H1 (cell line): ENCODE data around the gene CLEC18B. TPM values are rescaled to one million over a fixed set of nuclear protein-coding genes. Genes with fewer than 3 reads are reported as not detected.
"Not testable (repeated sequence)": the region's sequence is repeated elsewhere in the genome, so short reads cannot be mapped to it uniquely, and the experiment has no call there.

Source experiments
- CTCF ChIA-PET: fragments of 300-600 bp; sonication (Branson Sonifier 250); formaldehyde crosslinking; loops from one replicate; lab custom pipeline; 2021; ENCODE audit not compliant: partially characterized antibody; lab: Charles Lee
- POLR2A ChIA-PET: fragments of 300-600 bp; sonication (Branson Sonifier 250); formaldehyde crosslinking; loops from one replicate; lab custom pipeline; 2021; ENCODE audit warnings: inconsistent platforms; ENCODE audit not compliant: partially characterized antibody; lab: Charles Lee
- DNase-seq, 2 experiments: peaks; one replicate each; pipeline versions ENCODE4 v3.0.0 to v3.0.0-alpha.2; 2010 to 2022; ENCODE audit warnings: low spot score in 2 of 2, low read depth in 1 of 2, mixed read lengths in 1 of 2
- FAIRE-seq: peaks from 2 replicates; lab custom pipeline; 2011; peaks lifted over from hg19 to GRCh38; lab: Jason Lieb, UNC
- H2AFZ ChIP-seq: 2 replicates; pipeline ENCODE4 v1.8.1; 2012; ENCODE audit warnings: low read length, inconsistent platforms
- H2AK5ac ChIP-seq: 2 replicates; pipeline ENCODE4 v1.6.1; 2013; ENCODE audit warnings: low read depth, low read length
- H2BK120ac ChIP-seq: replicated peaks from 2 replicates; pipeline ENCODE3; 2013; ENCODE audit warnings: low read depth, low read length, inconsistent platforms
- H2BK12ac ChIP-seq: 2 replicates; pipeline ENCODE4 v1.6.1; 2013; ENCODE audit warnings: low read depth, low read length
- H2BK15ac ChIP-seq: 2 replicates; pipeline ENCODE4 v1.6.1; 2013; ENCODE audit warnings: low read length
- H2BK20ac ChIP-seq: 2 replicates; pipeline ENCODE4 v1.6.1; 2013; ENCODE audit warnings: low read length
- H2BK5ac ChIP-seq: 2 replicates; pipeline ENCODE4 v1.6.1; 2013; ENCODE audit warnings: low read depth, low read length
- H3K14ac ChIP-seq: 2 replicates; pipeline ENCODE4 v1.6.1; 2013; ENCODE audit warnings: inconsistent platforms; ENCODE audit not compliant: insufficient read length
- H3K18ac ChIP-seq: 2 replicates; pipeline ENCODE4 v1.6.1; 2013; ENCODE audit warnings: low read length; ENCODE audit errors: extremely low read depth
- H3K23ac ChIP-seq: 2 replicates; pipeline ENCODE4 v1.6.1; 2013; ENCODE audit warnings: inconsistent platforms; ENCODE audit not compliant: insufficient read length
- H3K23me2 ChIP-seq: 2 replicates; pipeline ENCODE4 v1.6.1; 2013; ENCODE audit warnings: low read depth, low read length
- H3K27ac ChIP-seq: 2 replicates; pipeline ENCODE4 v1.6.1; 2011; ENCODE audit warnings: low read depth, low read length, inconsistent platforms
- H3K27me3 ChIP-seq, 4 experiments: replicated peaks in 1 of 4; 1 replicate in 1 of 4; 2 replicates in 3 of 4; pipeline versions ENCODE4 v1.6.1 to v1.8.1; 2011 to 2013; ENCODE audit warnings: low read length in 3 of 4, mild to moderate bottlenecking in 3 of 4, inconsistent platforms in 2 of 4, mixed read lengths in 2 of 4, moderate library complexity in 1 of 4; ENCODE audit not compliant: control insufficient read depth in 3 of 4, insufficient read depth in 3 of 4; ENCODE audit errors: extremely low read depth in 1 of 4
- H3K36me3 ChIP-seq, 4 experiments: 2 replicates each; pipeline versions ENCODE4 v1.6.1 to v1.8.1; 2011 to 2013; ENCODE audit warnings: mild to moderate bottlenecking in 4 of 4, low read length in 3 of 4, moderate library complexity in 2 of 4, control low read depth in 1 of 4, inconsistent platforms in 1 of 4; ENCODE audit not compliant: insufficient read depth in 4 of 4, control insufficient read depth in 2 of 4
- H3K4ac ChIP-seq: replicated peaks from 2 replicates; pipeline ENCODE3; 2013; ENCODE audit warnings: low read length, low read depth, mixed read lengths, inconsistent platforms; ENCODE audit not compliant: insufficient read length
- H3K4me1 ChIP-seq, 4 experiments: replicated peaks in 1 of 4; 1 replicate in 1 of 4; 2 replicates in 3 of 4; pipeline versions ENCODE4 v1.6.1 to v1.8.1; 2011 to 2013; ENCODE audit warnings: low read length in 3 of 4, inconsistent platforms in 2 of 4, mixed read lengths in 1 of 4; ENCODE audit not compliant: insufficient read depth in 4 of 4, control insufficient read depth in 3 of 4
- H3K4me2 ChIP-seq, 2 experiments: 2 replicates each; pipeline versions ENCODE4 v1.6.1 to v1.8.1; 2011 to 2013; ENCODE audit warnings: low read depth in 2 of 2, low read length in 2 of 2, control low read depth in 1 of 2, inconsistent platforms in 1 of 2, mild to moderate bottlenecking in 1 of 2; ENCODE audit not compliant: insufficient read depth in 1 of 2
- H3K4me3 ChIP-seq, 4 experiments: fragments of 200-600, 300-600 bp in 1 of 4; sonication (generic), shearing (Covaris generic), sonication (Bioruptor Twin) in 1 of 4; 2 replicates each; pipeline versions ENCODE4 v1.5.1 to v1.8.1; 2011 to 2016; ENCODE audit warnings: low read length in 4 of 4, low read depth in 3 of 4, control low read depth in 2 of 4, inconsistent platforms in 2 of 4, mild to moderate bottlenecking in 2 of 4, mixed read lengths in 1 of 4, moderate library complexity in 1 of 4; ENCODE audit not compliant: insufficient read depth in 2 of 4; ENCODE audit errors: extremely low read depth in 1 of 4
- H3K56ac ChIP-seq: replicated peaks from 2 replicates; pipeline ENCODE3; 2013; ENCODE audit warnings: low read depth, mild to moderate bottlenecking, mixed read lengths, low read length, inconsistent platforms; ENCODE audit not compliant: insufficient read length
- H3K79me1 ChIP-seq: 2 replicates; pipeline ENCODE4 v1.6.1; 2013; ENCODE audit warnings: low read depth, low read length, control low read depth
- H3K79me2 ChIP-seq, 2 experiments: 2 replicates each; pipeline versions ENCODE4 v1.6.1 to v1.8.1; 2012 to 2013; ENCODE audit warnings: low read length in 2 of 2, mild to moderate bottlenecking in 2 of 2, inconsistent platforms in 1 of 2; ENCODE audit not compliant: insufficient read depth in 2 of 2, control insufficient read depth in 1 of 2
- H3K9ac ChIP-seq, 4 experiments: replicated peaks in 1 of 4; 1 replicate in 1 of 4; 2 replicates in 3 of 4; pipeline versions ENCODE4 v1.6.1 to v1.8.1; 2011 to 2013; ENCODE audit warnings: low read depth in 3 of 4, low read length in 3 of 4, control low read depth in 2 of 4, mild to moderate bottlenecking in 2 of 4, moderate library complexity in 2 of 4, inconsistent platforms in 1 of 4; ENCODE audit errors: extremely low read depth in 1 of 4
- H3K9me3 ChIP-seq, 2 experiments: 2 replicates each; pipeline versions ENCODE4 v1.6.1 to v1.8.1; 2012 to 2013; ENCODE audit warnings: mild to moderate bottlenecking in 2 of 2, moderate library complexity in 2 of 2, control low read depth in 1 of 2, inconsistent platforms in 1 of 2, low read depth in 1 of 2, low read length in 1 of 2, mixed read lengths in 1 of 2; ENCODE audit not compliant: insufficient read depth in 2 of 2
- H4K20me1 ChIP-seq, 2 experiments: replicated peaks in 1 of 2; 2 replicates each; pipeline versions ENCODE3 to v1.8.1; 2011 to 2013; ENCODE audit warnings: inconsistent platforms in 2 of 2, low read length in 2 of 2, mild to moderate bottlenecking in 1 of 2; ENCODE audit not compliant: insufficient read depth in 2 of 2, control insufficient read depth in 1 of 2
- H4K5ac ChIP-seq: 2 replicates; pipeline ENCODE4 v1.6.1; 2013; ENCODE audit warnings: low read length, low read depth, mixed read lengths, inconsistent platforms; ENCODE audit not compliant: insufficient read length
- H4K8ac ChIP-seq: 2 replicates; pipeline ENCODE4 v1.8.0; 2013; ENCODE audit warnings: mild to moderate bottlenecking, moderate library complexity, low read length, inconsistent platforms; ENCODE audit not compliant: insufficient read depth; ENCODE audit errors: extremely low read depth
- H4K91ac ChIP-seq: replicated peaks from 2 replicates; pipeline ENCODE3; 2013; ENCODE audit warnings: low read length, mixed read lengths, inconsistent platforms; ENCODE audit not compliant: insufficient read length
- WGBS, 2 experiments: shearing (Covaris generic) in 1 of 2; methylation state at CpG; one replicate each; pipeline versions ENCODE4 v1.1.6 to v1.1.7; 2013 to 2015; ENCODE audit warnings: low lambda C conversion rate in 2 of 2, mixed read lengths in 2 of 2, inconsistent platforms in 1 of 2, low coverage in 1 of 2, missing lambda C conversion rate in 1 of 2; ENCODE audit not compliant: insufficient replicate concordance in 2 of 2, insufficient coverage in 1 of 2, insufficient read length in 1 of 2; ENCODE audit errors: extremely low coverage in 1 of 2, missing lambda C conversion rate in 1 of 2; 5-methylcytosine and 5-hydroxymethylcytosine counted together
- polyA plus RNA-seq, 7 experiments: library from polyadenylated mRNA; depleted of rRNA in 3 of 7; stranded (reverse) in 5 of 7; unstranded in 2 of 7; fragments of >200 nt in 5 of 7; fragments of 200-250 nt in 2 of 7; gene quantifications; 1 replicate in 5 of 7; 2 replicates in 1 of 7; 4 replicates in 1 of 7; pipeline versions ENCODE4 v1.2.1 to v1.2.3, GENCODE V29; 2011 to 2013; ENCODE audit warnings: missing spikeins in 2 of 7, mixed read lengths in 2 of 7
- total RNA-seq: library from RNA; stranded (reverse); fragmentation: NEBNext Ultra II Directional; extraction: Animal tissue kit (Norgen Biotek cat#: 25700); gene quantifications from 2 replicates; pipeline ENCODE4 v1.2.1, GENCODE V29; 2021

CLEC18B gene
- total and polyA plus RNA-seq, 2 of the 8 experiments (the other 6 are each of a cell fraction or from before 2014, with no cell fraction given), result 0.11 TPM; not detected in 1

- 89% methylated on average over 8 of the region's 9 CpGs; no CpG with 5 or more reads in 1 of the 2 experiments for WGBS, 2 experiments
- H3K9me3 ChIP-seq, H3K4me2 ChIP-seq, H4K8ac ChIP-seq, FAIRE-seq, H2AK5ac ChIP-seq, H2BK5ac ChIP-seq, H4K91ac ChIP-seq, H2BK15ac ChIP-seq, H3K4me3 ChIP-seq, H2AFZ ChIP-seq, CTCF ChIA-PET, H3K27ac ChIP-seq, H2BK120ac ChIP-seq, H3K36me3 ChIP-seq, H3K79me1 ChIP-seq, H3K27me3 ChIP-seq, DNase-seq, H4K20me1 ChIP-seq, H3K4ac ChIP-seq, H2BK20ac ChIP-seq, H4K5ac ChIP-seq, H3K9ac ChIP-seq, H3K4me1 ChIP-seq, H3K23ac ChIP-seq, H3K56ac ChIP-seq, H2BK12ac ChIP-seq, H3K14ac ChIP-seq, H3K79me2 ChIP-seq, H3K18ac ChIP-seq, H3K23me2 ChIP-seq: not testable (repeated sequence)
- POLR2A ChIA-PET, result interaction anchor here (0.6 to 0.7 kb wide), 2 partner anchors 64 to 159 kb away, joined by 3 to 4 read pairs; no protein-coding TSS in a partner anchor
Measured at GRCh38 chr16:74373847-74374184, 47.5 kb downstream of the CLEC18B start.
